Tibial artery (tissue), 4 donors: Measurements from ENCODE around the gene FARS2.
"Not testable (repeated sequence)": the region's sequence is repeated elsewhere in the genome, so short reads cannot be mapped to it uniquely, and the experiment has no call there.

Experiments used
- DNase-seq, 2 donors: peaks; one replicate each; pipeline ENCODE4 v3.0.0-alpha.2; 2019
- H3K27ac ChIP-seq, 2 donors: fragments of 200-600 bp; sonication (generic) in 1 of 2; 1 replicate in 1 of 2; 2 replicates in 1 of 2; pipeline ENCODE4 v1.5.1; 2018 to 2019; ENCODE audit warnings: mild to moderate bottlenecking in 1 of 2
- H3K27me3 ChIP-seq, 2 donors: fragments of 200-600 bp; sonication (generic) in 1 of 2; one replicate each; pipeline versions ENCODE4 v1.5.1 to v1.6.0; 2016 to 2019
- H3K36me3 ChIP-seq, 3 donors: fragments of 200-600 bp; sonication (generic) in 2 of 3; one replicate each; pipeline ENCODE4 v1.5.1; 2016 to 2019; ENCODE audit warnings: mild to moderate bottlenecking in 2 of 3
- H3K4me1 ChIP-seq, 4 donors: fragments of 200-600 bp; sonication (generic) in 2 of 4; 1 replicate in 3 of 4; 2 replicates in 1 of 4; pipeline ENCODE4 v1.5.1; 2016 to 2019
- H3K4me3 ChIP-seq, 2 donors: fragments of 200-600 bp; sonication (generic) in 1 of 2; 1 replicate in 1 of 2; 2 replicates in 1 of 2; pipeline ENCODE4 v1.5.1; 2018 to 2019; ENCODE audit warnings: mild to moderate bottlenecking in 2 of 2
- H3K9me3 ChIP-seq, 3 donors: fragments of 200-600 bp; sonication (generic) in 1 of 3; one replicate each; pipeline ENCODE4 v1.5.1; 2016 to 2019
- CTCF ChIP-seq, 2 experiments: fragments of 200-600 bp in 1 of 2; fragments of 450-650 bp in 1 of 2; IDR thresholded peaks; one replicate each; pipeline ENCODE4 v1.5.1; 2017 to 2019; ENCODE audit warnings: antibody characterized with exemption in 2 of 2, mild to moderate bottlenecking in 1 of 2, moderate library complexity in 1 of 2
- intact Hi-C: fragments of 100-400 bp; cut with DNase I; formaldehyde crosslinking; loops from one replicate; pipeline ENCODE4 v1.15.0; 2023; ENCODE audit warnings: low total_unique reads

FARS2 gene

DNA sequence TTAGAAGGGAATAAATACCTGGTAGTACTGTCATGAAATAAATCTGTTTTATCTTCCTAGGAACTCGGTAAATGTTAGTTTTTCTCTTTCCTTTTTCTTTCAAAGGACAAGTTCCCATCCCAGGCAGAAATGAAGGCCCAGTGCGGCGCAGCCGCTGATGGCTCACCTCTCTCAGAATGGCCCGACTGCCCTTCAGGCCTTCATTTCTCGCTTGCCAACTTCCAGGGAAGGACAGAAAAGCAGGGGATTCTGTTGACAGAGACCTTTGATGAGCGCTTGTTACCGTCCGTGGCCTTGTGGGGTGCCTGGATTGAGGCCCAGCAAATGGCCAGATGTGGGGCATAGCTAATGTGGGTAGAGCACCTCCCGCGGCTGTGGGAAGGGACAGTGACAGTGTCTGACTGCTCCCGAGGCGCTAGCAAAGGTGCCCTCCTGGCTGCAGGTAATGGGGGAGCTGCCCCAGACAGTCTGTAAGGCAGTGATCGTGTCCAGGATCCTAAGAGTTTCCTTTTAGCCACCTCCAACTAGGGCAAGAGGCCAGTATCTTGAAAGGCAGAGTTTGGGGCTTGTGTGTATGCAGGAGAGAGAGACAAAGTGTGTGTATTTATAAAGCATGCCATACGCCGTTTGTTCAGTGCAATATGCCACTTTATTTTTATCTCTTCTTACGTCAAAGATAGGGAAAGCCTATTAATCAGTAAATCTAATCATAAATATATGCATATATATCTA lies 391.3 kb downstream of the FARS2 start:
- intact Hi-C loops = no loop called here
- H3K4me1 ChIP-seq = no peaks in the 10 kb centered on the region
- no peaks in the 10 kb centered on the region for H3K36me3 ChIP-seq
- no peak overlapping the region for H3K27ac ChIP-seq
- no peak for TF ChIP-seq CTCF (IDR thresholded peaks at IDR 0.05)
- DNase-seq = no peak
- no peak overlapping the region for H3K4me3 ChIP-seq
- H3K9me3 ChIP-seq = no peaks in the 10 kb centered on the region
- H3K27me3 ChIP-seq = no peaks in the 10 kb centered on the region

DNA sequence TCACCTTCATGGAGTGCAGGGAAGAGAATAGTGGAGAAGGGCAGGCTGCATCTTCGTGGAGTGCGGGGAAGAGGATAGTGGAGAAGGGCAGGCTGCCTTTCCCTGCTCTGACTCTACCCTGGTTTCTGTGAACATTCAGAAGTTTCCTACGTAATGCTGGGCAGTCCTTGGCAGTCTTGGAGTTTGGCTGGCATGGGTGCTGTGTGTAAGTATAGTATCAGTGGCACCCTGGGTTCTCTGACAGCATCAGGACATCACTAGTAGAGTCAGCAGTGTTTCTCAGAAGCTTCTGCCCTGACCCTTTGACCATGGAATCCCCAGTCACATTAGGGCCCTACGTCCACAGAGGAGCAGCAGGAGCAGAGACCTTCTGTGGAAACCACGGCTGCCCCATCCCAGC lies 392.5 kb downstream of the FARS2 start:
- Histone ChIP-seq H3K9me3 (no peaks in the 10 kb centered on the region), H3K27ac (no peak overlapping the region), H3K27me3 (no peaks in the 10 kb centered on the region), H3K4me3 (no peak overlapping the region), H3K4me1 (no peaks in the 10 kb centered on the region), H3K36me3 (no peaks in the 10 kb centered on the region)
- DNase-seq = no peak
- intact Hi-C loops = no loop called here
- TF ChIP-seq CTCF (IDR thresholded peaks at IDR 0.05) = no peak

- no peaks in the 10 kb centered on the region for H3K36me3 ChIP-seq
- no peaks in the 10 kb centered on the region for H3K27me3 ChIP-seq
- DNase-seq = no peak
- no peaks in the 10 kb centered on the region for H3K4me1 ChIP-seq
- H3K27ac ChIP-seq = no peak overlapping the region
- H3K4me3 ChIP-seq = no peak overlapping the region
- intact Hi-C loops = no loop called here
- no peak for TF ChIP-seq CTCF (IDR thresholded peaks at IDR 0.05)
- H3K9me3 ChIP-seq = no peaks in the 10 kb centered on the region
Observed at GRCh38 chr6:5656226-5656625, 394.9 kb downstream of the FARS2 start.

GRCh38 chr6:5656695-5657094 lies 395.4 kb downstream of the FARS2 start:
- not testable (repeated sequence) for H3K27me3 ChIP-seq

GRCh38 chr6:5657684-5658430 lies 396.5 kb downstream of the FARS2 start:
- Histone ChIP-seq H3K27ac (no peak overlapping the region), H3K27me3 (no peaks in the 10 kb centered on the region), H3K9me3 (no peaks in the 10 kb centered on the region), H3K4me3 (no peak overlapping the region), H3K4me1 (no peaks in the 10 kb centered on the region), H3K36me3 (no peaks in the 10 kb centered on the region)
- DNase-seq = no peak
- TF ChIP-seq CTCF (IDR thresholded peaks at IDR 0.05) = no peak
- intact Hi-C loops = no loop called here

More at GRCh38 chr6:5656695-5657094, 395.4 kb downstream of the FARS2 start:
- H3K36me3 ChIP-seq, intact Hi-C loops, H3K27ac ChIP-seq, DNase-seq, H3K9me3 ChIP-seq, H3K4me3 ChIP-seq, H3K4me1 ChIP-seq: not testable (repeated sequence)

- TF ChIP-seq CTCF (IDR thresholded peaks at IDR 0.05) = no peak
- intact Hi-C loops = no loop called here
- H3K27me3 ChIP-seq = no peaks in the 10 kb centered on the region
- no peaks in the 10 kb centered on the region for H3K9me3 ChIP-seq
- no peaks in the 10 kb centered on the region for H3K36me3 ChIP-seq
- no peak overlapping the region for H3K27ac ChIP-seq
- H3K4me3 ChIP-seq = no peak overlapping the region
- no peak for DNase-seq
- no peaks in the 10 kb centered on the region for H3K4me1 ChIP-seq
Observed at GRCh38 chr6:5659467-5659866, 398.2 kb downstream of the FARS2 start.
